Measurements from ENCODE around the gene MEG3.
A peak's percentile ranks its signal among the peaks of the same experiment; 100 is the strongest.

MEG3 gene

GRCh38 chr14:100884456-100884855 lies 58.5 kb downstream of the MEG3 start:
- DNase-seq: no peak

GRCh38 chr14:100885196-100885595 lies 59.3 kb downstream of the MEG3 start:
- no peak for DNase-seq

- no peak for DNase-seq
These were observed 59.7 kb downstream of the MEG3 start for GRCh38 chr14:100885617-100886016.

GRCh38 chr14:100887728-100888335 lies 61.9 kb downstream of the MEG3 start:
- DNase-seq: no peak

GRCh38 chr14:100888789-100889315 lies 62.9 kb downstream of the MEG3 start:
- peak; percentile 10 for DNase-seq

GRCh38 chr14:100889641-100890040 lies 63.7 kb downstream of the MEG3 start:
- no peak for DNase-seq

GRCh38 chr14:100890061-100890850 lies 64.3 kb downstream of the MEG3 start:
- DNase-seq: no peak

GRCh38 chr14:100891051-100891450 lies 65.1 kb downstream of the MEG3 start:
- no peak for DNase-seq

GRCh38 chr14:100891501-100892445 lies 65.9 kb downstream of the MEG3 start:
- no peak for DNase-seq

- DNase-seq: no peak
These were observed 66.7 kb downstream of the MEG3 start for GRCh38 chr14:100892496-100893227.

- DNase-seq: no peak
These were observed 67.3 kb downstream of the MEG3 start for GRCh38 chr14:100893228-100893601.

GRCh38 chr14:100893760-100894159 lies 67.8 kb downstream of the MEG3 start:
- no peak for DNase-seq

GRCh38 chr14:100894416-100894815 lies 68.5 kb downstream of the MEG3 start:
- DNase-seq: no peak

GRCh38 chr14:100895411-100895810 lies 69.5 kb downstream of the MEG3 start:
- DNase-seq: no peak

GRCh38 chr14:100896369-100897060 lies 70.6 kb downstream of the MEG3 start:
- DNase-seq: no peak

GRCh38 chr14:100898465-100898864 lies 72.5 kb downstream of the MEG3 start:
- DNase-seq: peak; percentile 18

- peak; percentile 60 for DNase-seq
These were observed 73.3 kb downstream of the MEG3 start for GRCh38 chr14:100898935-100899883.

GRCh38 chr14:100899884-100900771 lies 74.2 kb downstream of the MEG3 start:
- peak; percentile 79 for DNase-seq

- DNase-seq: peak; percentile 80
These were observed 75.0 kb downstream of the MEG3 start for GRCh38 chr14:100900837-100901390.
